PC-9 (cell line): ENCODE results near the gene AMDHD2.

Experiments
- CTCF ChIP-seq: fragments of 200-600 bp; sonication (generic); conservative IDR thresholded peaks from 2 replicates; pipeline ENCODE4 v1.6.1; 2017; ENCODE audit warnings: mixed run types, antibody characterized with exemption, mild to moderate bottlenecking, moderate library complexity
- EZH2 ChIP-seq: fragments of 200-600 bp; sonication (generic); IDR thresholded peaks from 2 replicates; pipeline ENCODE4 v1.8.0; 2017; ENCODE audit warnings: antibody characterized with exemption, low read depth

GRCh38 chr16:2486645-2487516 is 33.3 kb upstream of the AMDHD2 start:
- TF ChIP-seq CTCF (no peak), EZH2 (no peak)
